GM12878 (cell line): Measurements from ENCODE around the gene CLEC2A. TPM values are rescaled to one million over a fixed set of nuclear protein-coding genes. Genes with fewer than 3 reads are reported as not detected.

ENCODE experiments used
- ATAC-seq: fragments of 200-7000 bp; cut with Tn5 transposase; 3 replicates; pipeline ENCODE4 v1.9.1; 2020; ENCODE audit warnings: mild to moderate bottlenecking, moderate library complexity
- BruUV-seq: library from RNA; stranded (reverse); fragments of 400-500 nt; replicated peaks from 2 replicates; lab custom pipeline; 2021; lab: Mats Ljungman, UMichigan
- CTCF ChIA-PET: fragments of 300-600 bp; sonication (Branson Sonifier 250); formaldehyde crosslinking; extraction: SDS; loops from one replicate; lab custom pipeline; 2021; ENCODE audit warnings: inconsistent platforms; lab: Yijun Ruan, JAX
- POLR2A ChIA-PET: fragments of 350-600 bp; formaldehyde crosslinking; extraction: SDS; loops from one replicate; lab custom pipeline; 2021; ENCODE audit warnings: inconsistent platforms; lab: Charles Lee
- RAD21 ChIA-PET: fragments of 300-600 bp; sonication (Branson Sonifier 250); formaldehyde crosslinking; loops from one replicate; lab custom pipeline; 2023; ENCODE audit warnings: antibody characterized with exemption; ENCODE audit not compliant: unreplicated experiment; lab: Charles Lee
- SMC1A ChIA-PET: fragments of 300-600 bp; sonication (Branson Sonifier 250); formaldehyde crosslinking; loops from one replicate; lab custom pipeline; 2023; ENCODE audit not compliant: unreplicated experiment, uncharacterized antibody; lab: Charles Lee
- DNase-seq: peaks from one replicate; pipeline ENCODE4 v3.0.0-alpha.2; 2011; ENCODE audit warnings: low read depth, low spot score
- FAIRE-seq: peaks from 3 replicates; lab custom pipeline; 2011; peaks lifted over from hg19 to GRCh38; lab: Jason Lieb, UNC
- H2AFZ ChIP-seq: 2 replicates; pipeline ENCODE4 v1.6.0; 2011; ENCODE audit warnings: low read depth, low read length, control low read depth; ENCODE audit not compliant: control insufficient read depth
- H3K27ac ChIP-seq: 2 replicates; pipeline ENCODE4 v1.5.1; 2011; ENCODE audit warnings: control low read depth; ENCODE audit not compliant: control insufficient read depth, insufficient read depth
- H3K27me3 ChIP-seq, 2 experiments: replicated peaks in 1 of 2; 2 replicates each; pipeline versions ENCODE4 v1.6.0 to v1.6.1; 2011; ENCODE audit warnings: low read length in 1 of 2; ENCODE audit not compliant: control insufficient read depth in 2 of 2, insufficient read depth in 2 of 2
- H3K36me3 ChIP-seq, 2 experiments: 2 replicates each; pipeline ENCODE4 v1.5.1; 2011; ENCODE audit warnings: low read length in 1 of 2; ENCODE audit not compliant: control insufficient read depth in 2 of 2, insufficient read depth in 2 of 2
- H3K4me1 ChIP-seq: 2 replicates; pipeline ENCODE4 v1.6.1; 2011; ENCODE audit warnings: mild to moderate bottlenecking, low read length, moderate library complexity, mixed read lengths; ENCODE audit not compliant: control insufficient read depth, insufficient read depth
- H3K4me2 ChIP-seq: 2 replicates; pipeline ENCODE4 v1.6.0; 2011; ENCODE audit warnings: control low read depth; ENCODE audit not compliant: control insufficient read depth, insufficient read depth
- H3K4me3 ChIP-seq: fragments of 200-600 bp; sonication (generic); 2 replicates; pipeline ENCODE4 v1.5.1; 2016
- H3K79me2 ChIP-seq: 2 replicates; pipeline ENCODE4 v1.6.0; 2011; ENCODE audit warnings: low read length; ENCODE audit not compliant: control insufficient read depth, insufficient read depth
- H3K9ac ChIP-seq: 2 replicates; pipeline ENCODE4 v1.8.0; 2011; ENCODE audit warnings: low read length, control low read depth, mixed read lengths; ENCODE audit not compliant: control insufficient read depth, insufficient read depth
- H3K9me3 ChIP-seq: replicated peaks from 3 replicates; pipeline ENCODE4 v1.5.1; 2011; ENCODE audit warnings: mild to moderate bottlenecking, low read length; ENCODE audit not compliant: control insufficient read depth, insufficient read depth
- H4K20me1 ChIP-seq: 2 replicates; pipeline ENCODE4 v1.6.0; 2011; ENCODE audit not compliant: control insufficient read depth, insufficient read depth
- IKZF1 ChIP-seq: fragments of 450-650 bp; conservative IDR thresholded peaks from 2 replicates; pipeline ENCODE4 v1.6.1; 2017; ENCODE audit warnings: antibody characterized with exemption, mild to moderate bottlenecking
- IKZF2 ChIP-seq, 2 experiments: fragments of 450-650 bp; IDR thresholded peaks; 2 replicates each; pipeline ENCODE4 v1.6.1; 2017; ENCODE audit warnings: mild to moderate bottlenecking in 2 of 2, moderate library complexity in 2 of 2
- MEF2A ChIP-seq: IDR thresholded peaks from 2 replicates; pipeline ENCODE4 v1.6.1; 2011; ENCODE audit warnings: low read depth, mild to moderate bottlenecking, low read length, moderate library complexity; ENCODE audit not compliant: insufficient read depth
- MLLT1 ChIP-seq: fragments of 450-650 bp; IDR thresholded peaks from 2 replicates; pipeline ENCODE4 v1.6.1; 2016; ENCODE audit warnings: mild to moderate bottlenecking
- NBN ChIP-seq: fragments of 450-650 bp; IDR thresholded peaks from 2 replicates; pipeline ENCODE4 v1.6.1; 2016
- RAD51 ChIP-seq: fragments of 450-650 bp; IDR thresholded peaks from 2 replicates; pipeline ENCODE4 v1.6.1; 2016; ENCODE audit warnings: moderate library complexity, mild to moderate bottlenecking, inconsistent platforms
- SREBF1 ChIP-seq: IDR thresholded peaks from 2 replicates; pipeline ENCODE4 v1.6.1; 2012; ENCODE audit warnings: mild to moderate bottlenecking, low read length
- SREBF2 ChIP-seq: IDR thresholded peaks from 2 replicates; pipeline ENCODE4 v1.6.1; 2012; ENCODE audit warnings: mild to moderate bottlenecking, low read length
- ZBTB11 ChIP-seq: fragments of 450-650 bp; formaldehyde crosslinking; IDR thresholded peaks from 2 replicates; pipeline ENCODE4 v1.5.0; 2022; ENCODE audit warnings: mild to moderate bottlenecking, missing genetic modification characterization
- ZBTB40 ChIP-seq: fragments of 450-650 bp; IDR thresholded peaks from 2 replicates; pipeline ENCODE4 v1.6.1; 2016; ENCODE audit warnings: mild to moderate bottlenecking, moderate library complexity, borderline replicate concordance
- WGBS: methylation state at CpG from one replicate; pipeline ENCODE4 v1.1.6; 2016; ENCODE audit warnings: low lambda C conversion rate; ENCODE audit not compliant: insufficient replicate concordance, insufficient coverage; ENCODE audit errors: missing lambda C conversion rate; 5-methylcytosine and 5-hydroxymethylcytosine counted together
- in situ Hi-C: fragments of 300-500 bp; cut with MboI; formaldehyde crosslinking; loops from 9 replicates; pipeline ENCODE4 v1.14.3; 2018; ENCODE audit warnings: mixed read lengths
- intact Hi-C: fragments of 100-400 bp; cut with micrococcal nuclease; formaldehyde crosslinking; loops from one replicate; pipeline ENCODE4 v1.14.2; 2022; ENCODE audit not compliant: unreplicated experiment
- polyA plus RNA-seq, 11 experiments: library from polyadenylated mRNA; depleted of rRNA in 4 of 11; unstranded in 6 of 11; stranded (reverse) in 5 of 11; fragments of >200 nt; fragmentation: Nextera tagmentation in 4 of 11; fragmentation: Illumina TruSeq in 1 of 11; extraction: Ambion mirVana in 4 of 11; extraction: Trizol in 1 of 11; gene quantifications; 1 replicate in 1 of 11; 2 replicates in 10 of 11; pipeline versions ENCODE4 v1.2.1 to v1.2.3, GENCODE V29; 2011 to 2016; ENCODE audit warnings: inconsistent platforms in 2 of 11, missing spikeins in 2 of 11, low read depth in 1 of 11
- total RNA-seq, 4 experiments: library from RNA; depleted of rRNA in 3 of 4; stranded (reverse); fragments of >200 nt in 3 of 4; fragmentation: Illumina TruSeq in 1 of 4; extraction: Trizol in 1 of 4; gene quantifications; 2 replicates each; pipeline versions ENCODE4 v1.2.1 to v1.2.3, GENCODE V29; 2013 to 2021

Gene CLEC2A
- total and polyA plus RNA-seq, 10 of the 15 experiments (the other 5 are each of a cell fraction or from before 2014, with no cell fraction given), result not detected

- no peak for TF ChIP-seq ZBTB11 (CRISPR knock-in tag)
Measured at GRCh38 chr12:9870286-9870866, 61.8 kb downstream of the CLEC2A start (continued).

GRCh38 chr12:9869307-9870161, 62.6 kb downstream of the CLEC2A start, which contains the start of gene CLEC2B:
CLEC2B (minus strand) TSS chr12:9869354.
- ChIA-PET POLR2A (interaction anchor here (1.4 kb wide), 1 partner anchor 110 kb away, joined by 6 read pairs; no protein-coding TSS in a partner anchor), SMC1A (interaction anchor here (0.6 to 1.3 kb wide), 3 partner anchors 15 to 81 kb away, joined by 3 read pairs; no protein-coding TSS in a partner anchor), RAD21 (interaction anchor here (0.6 to 1.6 kb wide), 4 partner anchors 109 to 127 kb away, joined by 3 to 6 read pairs (median 4); partner anchors contain the start of gene CD69), CTCF (interaction anchor here (0.7 to 1.2 kb wide), 2 partner anchors 55 to 122 kb away, joined by 3 to 4 read pairs; no protein-coding TSS in a partner anchor)
- FAIRE-seq, result peak; percentile 95
- WGBS, result 0% methylated on average over 11 of the region's 11 CpGs
- H3K9me3 ChIP-seq, result no peaks in the 10 kb centered on the region
- H3K4me2 ChIP-seq, result peak within 1 kb of the TSS; percentile 84
- no peaks in the 10 kb centered on the region for H4K20me1 ChIP-seq
- intact Hi-C loops (loop anchor here (5.0 kb wide), 1 partner anchor 117 kb away; no protein-coding TSS in a partner anchor), in situ Hi-C loops (no loop called here)
- H3K36me3 ChIP-seq, result no peaks in the 10 kb centered on the region
- H3K4me3 ChIP-seq, result peak within 1 kb of the TSS; percentile 58
- peak within 1 kb of the TSS; percentile 66 for H3K9ac ChIP-seq
- peak within 1 kb of the TSS; percentile 75 for H3K27ac ChIP-seq
- BruUV-seq, result no TSS peak
- peak; percentile 53 for ATAC-seq
- H2AFZ ChIP-seq, result peak within 1 kb of the TSS; percentile 93
- peaks cover 12% of the 10 kb centered on the region for H3K79me2 ChIP-seq
- peak; percentile 40 for DNase-seq
- H3K4me1 ChIP-seq, result no peaks in the 10 kb centered on the region
- no peaks in the 10 kb centered on the region for H3K27me3 ChIP-seq
- 0 out of 2 replicates have a peak, but pooled peaks have one; percentile 25 for TF ChIP-seq MEF2A
- 0 out of 2 replicates have a peak, but pooled peaks have one; percentile 28 for TF ChIP-seq IKZF1
- TF ChIP-seq SREBF2, result no peak
- no peak for TF ChIP-seq SREBF1
- TF ChIP-seq MLLT1, result peak; percentile 76
- peak; percentile 33; the same call in 1 of the 2 replicates for TF ChIP-seq RAD51
- 0 out of 2 replicates have a peak, but pooled peaks have one; percentile 39 for TF ChIP-seq NBN
- peak in 1 of 2 experiments; percentile 22; a peak in 1 of 4 replicates for TF ChIP-seq IKZF2 (IDR thresholded peaks at IDR 0.05)
- TF ChIP-seq ZBTB40, result no peak
